ENCODE data around the gene ZNF775. TPM values are rescaled to one million over a fixed set of nuclear protein-coding genes. Genes with fewer than 3 reads are reported as not detected.

Gene ZNF775
- total RNA-seq, 1 donor from 2014 or later: 4.4 TPM

GRCh38 chr7:150371131-150371995, 7.8 kb upstream of the ZNF775 start:
- H3K9me3 ChIP-seq: no peaks in the 10 kb centered on the region
- H3K27me3 ChIP-seq: no peaks in the 10 kb centered on the region
- no peak overlapping the region for H3K27ac ChIP-seq
- peaks cover 34% of the 10 kb centered on the region for H3K4me1 ChIP-seq
- ATAC-seq (no peak), DNase-seq (peak; percentile 65)
- no peak overlapping the region for H3K4me3 ChIP-seq
- H3K36me3 ChIP-seq: peaks cover 41% of the 10 kb centered on the region
- intact Hi-C loops (cut with DNase I): no loop called here
- TF ChIP-seq CTCF (IDR thresholded peaks at IDR 0.05): no peak

- no peak for ATAC-seq
Measured at GRCh38 chr7:150371996-150372270, 7.2 kb upstream of the ZNF775 start.

GRCh38 chr7:150372271-150373048, 6.7 kb upstream of the ZNF775 start:
- Histone ChIP-seq H3K9me3 (no peaks in the 10 kb centered on the region), H3K27me3 (no peaks in the 10 kb centered on the region), H3K27ac (no peak overlapping the region), H3K4me1 (peaks cover 41% of the 10 kb centered on the region), H3K36me3 (peaks cover 41% of the 10 kb centered on the region), H3K4me3 (no peak overlapping the region)
- no peak for DNase-seq
- intact Hi-C loops (cut with DNase I): no loop called here
- no peak for TF ChIP-seq CTCF (IDR thresholded peaks at IDR 0.05)
- no peak for ATAC-seq

More at GRCh38 chr7:150371996-150372270, 7.2 kb upstream of the ZNF775 start:
- Histone ChIP-seq H3K36me3 (peaks cover 41% of the 10 kb centered on the region), H3K9me3 (no peaks in the 10 kb centered on the region), H3K4me3 (no peak overlapping the region), H3K27me3 (no peaks in the 10 kb centered on the region), H3K4me1 (peaks cover 37% of the 10 kb centered on the region), H3K27ac (no peak overlapping the region)
- DNase-seq: no peak
- intact Hi-C loops (cut with DNase I): no loop called here
- no peak for TF ChIP-seq CTCF (IDR thresholded peaks at IDR 0.05)

GRCh38 chr7:150373049-150373801, 5.9 kb upstream of the ZNF775 start:
- H3K27me3 ChIP-seq: no peaks in the 10 kb centered on the region
- peaks cover 43% of the 10 kb centered on the region for H3K4me1 ChIP-seq
- no peaks in the 10 kb centered on the region for H3K9me3 ChIP-seq
- H3K27ac ChIP-seq: no peak overlapping the region
- peak; percentile 46 for DNase-seq
- no peak for ATAC-seq
- no peak for TF ChIP-seq CTCF (IDR thresholded peaks at IDR 0.05)
- peaks cover 41% of the 10 kb centered on the region for H3K36me3 ChIP-seq
- H3K4me3 ChIP-seq: no peak overlapping the region
- intact Hi-C loops (cut with DNase I): no loop called here

- DNase-seq: peak; percentile 34
- Histone ChIP-seq H3K4me1 (peaks cover 47% of the 10 kb centered on the region), H3K27ac (no peak overlapping the region), H3K27me3 (no peaks in the 10 kb centered on the region), H3K9me3 (no peaks in the 10 kb centered on the region), H3K36me3 (peaks cover 41% of the 10 kb centered on the region), H3K4me3 (no peak overlapping the region)
- no peak for ATAC-seq
- TF ChIP-seq CTCF (IDR thresholded peaks at IDR 0.05): no peak
- intact Hi-C loops (cut with DNase I): no loop called here
Measured at GRCh38 chr7:150374026-150374425, 5.1 kb upstream of the ZNF775 start.
